ENCODE results near the gene KRTDAP. TPM values are rescaled to one million over a fixed set of nuclear protein-coding genes. Genes with fewer than 3 reads are reported as not detected.

The KRTDAP gene
- total and polyA plus RNA-seq, 9 of the 15 experiments (the other 6 are each of a cell fraction or from before 2014, with no cell fraction given): not detected

GRCh38 chr19:35508129-35508528, 17.9 kb upstream of the KRTDAP start:
- DNase-seq (ENCODE audit: extremely low read depth in 1 of 4, low spot score in 3 of 4) (no peak), FAIRE-seq (no peak), ATAC-seq (no peak)
- 0% methylated on average over 3 of the region's 3 CpGs for WGBS (ENCODE audit: insufficient coverage, low coverage, missing lambda C conversion rate)
- no TSS peak for BruUV-seq (replicated peaks)
- H3K9me1 ChIP-seq (ENCODE audit: control insufficient read depth, insufficient read depth, low read length): peaks cover 2% of the 10 kb centered on the region
- intact Hi-C loops (cut with micrococcal nuclease): no loop called here
- no peak overlapping the region for H2AFZ ChIP-seq (ENCODE audit: low read depth, low read length)
- TF ChIP-seq ZNF609 (CRISPR knock-in tag; IDR thresholded peaks at IDR 0.05; ENCODE audit: borderline replicate concordance) (no peak), ZZZ3 (IDR thresholded peaks at IDR 0.05) (no peak), ZNF197 (CRISPR knock-in tag; IDR thresholded peaks at IDR 0.05; ENCODE audit: low read depth) (no peak), MNT (conservative IDR thresholded peaks at IDR 0.05) (no peak), RBM34 (IDR thresholded peaks at IDR 0.05; ENCODE audit: borderline replicate concordance, insufficient read depth, low read length) (no peak), TCF7L2 (IDR thresholded peaks at IDR 0.05; ENCODE audit: low read depth, low read length) (no peak)
- TF ChIP-seq, protein P1, sequence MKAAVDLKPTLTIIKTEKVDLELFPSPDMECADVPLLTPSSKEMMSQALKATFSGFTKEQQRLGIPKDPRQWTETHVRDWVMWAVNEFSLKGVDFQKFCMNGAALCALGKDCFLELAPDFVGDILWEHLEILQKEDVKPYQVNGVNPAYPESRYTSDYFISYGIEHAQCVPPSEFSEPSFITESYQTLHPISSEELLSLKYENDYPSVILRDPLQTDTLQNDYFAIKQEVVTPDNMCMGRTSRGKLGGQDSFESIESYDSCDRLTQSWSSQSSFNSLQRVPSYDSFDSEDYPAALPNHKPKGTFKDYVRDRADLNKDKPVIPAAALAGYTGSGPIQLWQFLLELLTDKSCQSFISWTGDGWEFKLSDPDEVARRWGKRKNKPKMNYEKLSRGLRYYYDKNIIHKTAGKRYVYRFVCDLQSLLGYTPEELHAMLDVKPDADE (conservative IDR thresholded peaks at IDR 0.05; ENCODE audit: control insufficient read depth, low read depth, low read length): no peak
- H3K27ac ChIP-seq (ENCODE audit: extremely low read depth, low read depth, low read length): no peak overlapping the region
- no peaks in the 10 kb centered on the region for H3K9me3 ChIP-seq (replicated peaks; ENCODE audit: control insufficient read depth, insufficient read depth, low read depth, low read length)
- no peak overlapping the region for H3K9ac ChIP-seq (ENCODE audit: insufficient read depth in 1 of 2, low read depth in 2 of 2, low read length in 2 of 2)
- in situ Hi-C loops (cut with MboI): no loop called here
- peaks cover 63 to 91% of the 10 kb centered on the region in 2 experiments for H3K27me3 ChIP-seq (ENCODE audit: control insufficient read depth in 2 of 2, insufficient read depth in 2 of 2, low read length in 2 of 2)
- CTCF ChIA-PET (ENCODE audit: low intra/inter-chr PET ratio): no interaction called here
- no peak overlapping the region for H3K4me3 ChIP-seq
- no peaks in the 10 kb centered on the region for H3K36me3 ChIP-seq (ENCODE audit: control insufficient read depth, insufficient read depth, low read length)
- H3K79me2 ChIP-seq (ENCODE audit: control insufficient read depth, insufficient read depth, low read length): no peaks in the 10 kb centered on the region
- peaks cover 18% of the 10 kb centered on the region for H4K20me1 ChIP-seq (replicated peaks; ENCODE audit: control insufficient read depth, insufficient read depth, low read length)
- no peak overlapping the region for H3K4me2 ChIP-seq (ENCODE audit: insufficient read depth, low read length)
- POLR2A ChIA-PET: interaction anchor here (0.5 to 0.7 kb wide), 2 partner anchors 16 to 30 kb away, joined by 3 read pairs; no protein-coding TSS in a partner anchor
- H3K4me1 ChIP-seq (replicated peaks in 1 of 2; ENCODE audit: control insufficient read depth in 2 of 2, insufficient read depth in 2 of 2, low read length in 2 of 2): peaks cover 0 to 22% of the 10 kb centered on the region in 2 experiments; a peak in 2 of 5 replicates

Measured in K562 (cell line).